NCI-H510A treated with DMSO at 0.1 percent for 48 hours (cell line): ENCODE results near the gene IL22RA2.

Source experiments
- DNase-seq: peaks from one replicate; lab custom pipeline; 2025; lab: John Stamatoyannopoulos, UW

Gene IL22RA2

DNA sequence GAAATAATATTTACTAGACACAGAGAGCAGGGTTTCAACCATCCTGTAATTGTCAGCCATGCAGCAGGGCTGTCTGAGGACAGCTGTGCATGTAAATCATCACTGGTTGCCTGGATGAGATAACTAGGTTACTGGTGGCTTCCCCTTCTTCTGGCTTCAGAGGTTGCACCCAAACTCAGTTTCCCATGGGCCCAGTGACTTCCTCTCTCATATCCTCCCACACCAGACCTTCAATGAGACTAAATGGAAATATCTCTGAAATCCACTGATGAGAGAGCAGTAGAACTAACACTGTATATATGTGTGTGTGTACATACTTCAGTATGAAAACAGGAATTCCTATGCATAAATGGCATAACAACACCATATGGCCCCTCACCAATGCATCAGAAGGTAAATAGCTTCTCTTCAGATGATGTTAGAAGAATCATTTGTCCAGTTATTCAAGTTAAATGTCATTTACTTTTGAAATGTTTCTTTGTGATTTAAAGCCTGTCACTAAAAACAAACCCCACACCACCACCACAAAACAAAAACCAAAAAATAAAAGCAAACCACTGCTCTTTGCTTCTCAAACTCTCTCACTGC is 77.7 kb downstream of the IL22RA2 start:
- DNase-seq: no peak

DNA sequence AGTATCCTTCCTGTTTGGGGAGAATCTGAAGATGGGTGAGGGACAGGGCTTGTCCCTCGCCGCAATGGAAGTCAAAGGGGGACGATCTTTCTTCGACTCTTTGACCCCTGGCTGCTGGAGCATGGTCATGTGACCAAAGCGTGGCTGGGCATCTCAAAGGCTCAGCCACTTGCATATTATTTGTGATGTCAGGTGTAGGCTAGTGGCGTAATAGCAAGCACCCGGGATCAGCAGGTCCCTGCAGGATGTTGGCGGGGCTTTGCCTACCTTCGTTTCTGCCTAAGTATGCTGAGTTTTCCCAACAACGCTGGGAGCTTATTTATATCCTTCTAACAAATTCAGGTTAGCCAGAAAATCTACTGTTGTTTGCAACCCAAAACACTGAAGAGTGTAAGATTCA is 78.4 kb downstream of the IL22RA2 start:
- DNase-seq: no peak

DNA sequence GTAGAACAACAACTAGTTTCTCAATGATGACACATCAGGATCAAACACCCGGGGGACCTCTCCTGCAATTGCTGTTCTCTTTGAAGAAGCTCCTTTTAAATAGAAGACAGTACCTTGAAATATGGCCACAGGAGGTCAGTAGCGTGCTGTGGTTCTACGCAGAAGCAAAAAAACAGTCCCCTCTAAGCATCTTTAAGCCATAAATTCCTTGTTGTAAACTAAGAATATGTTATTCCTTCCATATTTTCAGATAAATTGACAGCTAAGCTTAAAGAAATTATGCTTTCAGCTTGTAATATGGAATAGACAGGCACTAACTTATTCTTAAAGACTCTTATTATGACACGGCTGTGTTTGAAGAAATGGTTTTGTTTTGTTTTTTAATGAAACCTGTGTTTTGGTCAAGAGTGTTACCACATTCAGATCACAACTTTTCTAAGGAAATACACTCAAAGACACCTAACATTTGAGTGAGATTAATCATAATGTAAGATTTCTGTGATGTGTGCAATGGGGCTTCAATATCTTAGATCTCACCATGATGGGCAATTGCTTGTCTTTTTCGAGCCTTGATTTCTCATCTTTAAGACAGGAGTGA is 78.9 kb downstream of the IL22RA2 start:
- DNase-seq: peak; percentile 46
